AML-193 (cell line): ENCODE data around the gene SPACDR.
"Not testable (repeated sequence)": the region's sequence is repeated elsewhere in the genome, so short reads cannot be mapped to it uniquely, and the experiment has no call there.

Experiments
- DNase-seq, 2 experiments: peaks; one replicate each; lab custom pipeline; 2025; lab: John Stamatoyannopoulos, UW

SPACDR gene

DNA sequence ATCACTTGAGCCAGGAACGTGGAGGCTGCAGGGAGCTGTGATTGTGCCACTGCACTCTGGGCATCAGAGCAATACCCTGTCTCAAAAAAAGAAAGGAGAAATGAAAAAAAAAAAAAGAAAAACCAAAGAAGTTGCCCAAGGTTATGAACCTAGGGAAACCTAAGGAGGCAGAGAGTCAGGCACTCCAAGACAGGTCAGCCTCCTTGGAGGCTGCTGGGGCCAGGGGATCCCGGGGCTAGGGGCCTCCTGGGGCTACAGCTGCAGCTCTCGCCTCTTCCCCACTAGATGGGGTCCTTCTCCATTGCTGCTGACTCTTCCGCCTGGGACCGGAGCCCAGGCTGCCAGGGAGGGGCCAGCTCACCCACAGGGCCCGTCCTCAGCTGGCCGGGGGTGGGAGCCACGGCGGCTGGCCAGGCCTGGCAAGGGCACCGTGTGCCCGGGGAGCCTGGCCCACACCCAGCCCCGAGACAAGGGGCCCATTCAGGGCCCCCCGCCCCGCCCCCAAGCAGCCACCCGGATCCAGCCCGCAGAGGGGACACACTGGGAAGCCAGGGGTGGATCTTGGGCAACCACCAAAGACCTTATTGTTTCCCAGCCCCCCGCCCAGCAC lies 1.7 kb upstream of the SPACDR start:
- DNase-seq: no peak

DNA sequence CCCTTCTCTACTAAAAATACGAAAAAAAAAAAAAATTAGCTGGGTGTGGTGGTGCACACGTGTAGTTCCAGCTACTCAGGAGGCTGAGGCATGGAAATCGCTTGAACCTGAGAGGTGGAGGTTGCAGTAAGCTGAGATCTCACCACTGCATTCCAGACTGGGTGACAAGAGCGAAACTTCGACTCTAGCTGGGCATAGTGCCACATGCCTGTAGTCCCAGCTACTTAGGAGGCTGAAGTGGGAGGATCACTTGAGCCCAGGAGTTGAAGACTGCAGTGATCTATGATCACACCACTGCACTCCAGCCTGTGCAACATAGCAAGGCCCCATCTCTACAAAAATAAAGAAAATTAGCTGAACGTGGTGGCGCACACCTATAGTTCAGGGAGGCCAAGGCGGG lies 1.2 kb upstream of the SPACDR start:
- DNase-seq: no peak

DNA sequence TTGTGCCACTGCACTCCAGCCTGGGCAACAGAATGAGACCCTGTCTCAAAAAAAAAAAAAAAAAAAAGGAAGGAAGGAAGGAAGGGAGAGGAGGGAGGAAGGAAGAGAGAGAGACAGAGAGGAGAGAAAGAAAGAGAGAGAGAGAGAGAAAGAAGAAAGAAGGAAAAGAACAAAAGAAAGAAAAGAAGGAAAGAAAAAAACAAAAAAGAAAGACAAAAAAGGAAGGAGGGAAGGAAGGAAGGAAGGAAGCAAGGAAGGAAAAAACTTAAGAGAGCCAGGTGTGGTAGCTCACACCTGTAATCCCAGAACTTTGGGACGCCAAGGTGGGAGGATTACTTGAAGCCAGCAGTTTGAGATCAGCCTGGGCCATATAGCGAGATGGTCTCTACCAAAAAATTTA lies 731 bp upstream of the SPACDR start:
- DNase-seq: no peak

DNA sequence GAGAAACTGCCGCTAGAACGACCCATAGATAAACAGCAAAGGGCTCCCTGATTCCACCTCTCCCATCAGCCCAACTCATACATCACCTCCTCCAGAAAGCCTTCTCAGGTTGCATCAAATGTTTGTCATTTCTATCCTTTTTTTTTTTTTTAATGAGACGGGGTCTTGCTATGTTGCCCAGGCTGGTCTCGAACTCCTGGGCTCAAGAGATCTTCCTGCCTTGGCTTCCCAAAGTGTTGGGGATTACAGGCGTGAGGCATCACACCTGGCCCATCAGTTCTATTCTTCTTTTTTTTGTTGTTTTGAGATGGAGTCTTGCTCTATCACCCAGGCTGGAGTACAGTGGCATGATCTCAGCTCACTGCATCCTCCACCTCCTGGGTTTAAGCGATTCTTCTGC lies 7.0 kb downstream of the SPACDR start:
- DNase-seq: no peak

DNA sequence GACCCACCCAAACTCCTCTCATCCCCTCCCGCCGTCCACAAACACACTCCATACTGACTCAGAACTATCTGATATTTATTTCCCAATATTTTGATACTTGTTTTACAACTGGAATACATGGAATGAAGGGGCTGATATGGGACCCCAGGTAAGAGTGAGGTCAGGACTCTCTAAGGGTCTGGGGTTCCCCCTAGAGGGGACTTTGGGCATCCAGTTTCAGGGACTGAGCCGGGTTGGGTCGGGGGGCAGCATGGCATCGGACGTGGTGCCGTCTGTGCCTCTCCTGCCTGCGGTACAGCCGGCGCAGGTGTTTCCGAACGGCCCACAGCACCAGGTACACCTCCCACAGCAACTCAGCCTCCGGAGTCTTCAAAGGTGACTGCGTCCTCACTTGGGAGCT lies 7.5 kb downstream of the SPACDR start:
- no peak for DNase-seq

DNA sequence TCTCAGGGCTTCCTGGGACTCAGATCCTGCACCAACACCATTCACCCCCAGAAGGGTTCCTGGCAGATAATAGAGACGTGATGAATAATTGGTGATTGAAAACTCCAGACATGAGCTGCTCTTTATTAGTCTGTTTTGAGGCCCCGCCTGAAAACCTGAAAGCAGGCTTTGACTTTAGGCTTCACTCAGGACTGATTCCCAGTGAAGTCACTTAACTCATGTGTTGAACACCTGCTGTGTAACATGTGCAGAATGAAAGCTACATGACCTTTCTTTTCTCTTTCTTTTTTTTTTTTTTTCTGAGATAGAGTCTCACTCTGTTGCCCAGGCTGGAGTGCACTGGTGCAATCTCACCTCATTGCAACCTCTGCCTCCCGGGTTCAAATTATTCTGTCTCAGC lies 8.9 kb downstream of the SPACDR start:
- DNase-seq: no peak

DNA sequence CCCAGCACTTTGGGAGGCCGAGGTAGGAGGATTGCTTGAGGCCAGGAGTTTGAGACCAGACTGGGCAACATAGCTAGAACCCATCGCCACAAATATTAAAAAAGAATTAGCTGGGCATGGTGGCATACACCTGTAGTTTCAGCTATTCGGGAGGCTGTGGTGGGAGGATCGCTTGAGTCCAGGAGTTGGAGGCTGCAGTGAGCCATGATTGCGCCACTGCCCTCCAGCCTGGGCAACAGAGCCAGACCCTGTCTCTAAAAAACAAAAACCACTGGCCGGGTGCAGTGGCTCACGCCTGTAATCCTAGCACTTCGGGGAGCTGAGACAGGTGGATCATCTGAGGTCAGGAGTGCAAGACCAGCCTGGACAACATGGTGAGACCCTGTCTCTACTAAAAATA lies 10.2 kb downstream of the SPACDR start:
- not testable (repeated sequence) for DNase-seq

DNA sequence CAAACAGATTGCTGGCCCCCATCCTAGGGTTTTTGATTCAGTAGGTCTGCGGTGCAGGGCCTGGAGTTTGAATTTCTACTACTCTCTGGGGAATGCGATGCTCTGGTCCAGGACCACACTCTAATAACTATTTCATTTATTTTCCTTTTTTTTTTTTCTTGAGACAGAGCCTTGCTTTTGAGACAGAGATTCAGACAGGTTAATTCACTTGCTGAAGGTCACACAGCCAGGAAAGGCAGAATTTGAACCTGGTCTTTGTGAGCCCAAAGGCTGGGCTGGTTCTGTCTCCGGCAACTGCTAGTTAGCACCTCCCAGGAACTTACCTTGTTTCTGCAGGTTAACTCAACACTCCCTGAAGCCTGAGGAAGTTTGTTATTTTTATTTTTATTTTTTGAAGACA lies 11.5 kb downstream of the SPACDR start:
- no peak for DNase-seq

DNA sequence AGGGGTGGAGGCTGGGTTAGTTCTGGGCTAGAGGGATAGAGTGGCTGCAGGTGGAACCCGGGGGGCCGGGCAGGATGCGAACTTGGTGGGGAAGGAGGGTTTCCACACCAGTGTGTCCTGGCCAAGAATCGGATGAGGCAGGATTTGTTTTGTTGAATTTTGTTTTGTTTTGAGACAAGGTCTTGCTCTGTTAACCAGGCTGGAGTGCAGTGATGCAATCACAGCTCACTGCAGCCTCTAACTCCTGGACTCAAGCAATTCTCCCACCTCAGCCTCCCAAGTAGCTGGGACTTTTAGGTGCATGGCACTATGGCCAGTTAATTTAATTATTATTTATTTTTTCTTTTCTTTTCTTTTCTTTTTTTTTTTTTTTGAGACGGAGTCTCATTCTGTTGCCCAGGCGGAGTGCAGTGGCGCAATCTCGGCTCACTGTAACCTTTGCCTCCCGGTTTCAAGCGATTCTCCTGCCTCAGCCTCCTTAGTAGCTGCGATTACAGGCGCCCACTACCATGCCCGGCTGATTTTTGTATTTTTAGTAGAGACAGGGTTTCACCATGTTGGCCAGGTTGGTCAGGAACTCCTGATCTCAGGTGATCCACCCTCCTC lies 14.8 kb downstream of the SPACDR start:
- DNase-seq: no peak

DNA sequence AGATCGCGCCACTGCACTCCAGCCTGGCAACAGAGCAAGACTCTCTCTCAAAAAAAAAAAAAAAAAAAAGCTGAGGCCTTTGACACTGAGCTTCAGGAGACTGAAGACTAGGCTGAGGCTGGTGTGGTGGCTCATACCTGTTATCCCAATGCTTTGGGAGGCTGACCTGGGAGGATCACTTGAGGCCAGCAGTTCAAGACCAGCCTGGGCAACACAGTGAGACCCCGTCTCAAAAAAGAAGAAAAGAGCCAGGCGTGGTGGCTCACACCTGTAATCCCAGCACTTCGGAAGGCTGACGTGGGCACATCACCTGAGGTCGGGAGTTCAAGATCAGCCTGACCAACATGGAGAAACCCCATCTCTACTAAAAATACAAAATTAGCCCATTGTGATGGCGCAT lies 16.7 kb downstream of the SPACDR start:
- DNase-seq: not testable (repeated sequence)

DNA sequence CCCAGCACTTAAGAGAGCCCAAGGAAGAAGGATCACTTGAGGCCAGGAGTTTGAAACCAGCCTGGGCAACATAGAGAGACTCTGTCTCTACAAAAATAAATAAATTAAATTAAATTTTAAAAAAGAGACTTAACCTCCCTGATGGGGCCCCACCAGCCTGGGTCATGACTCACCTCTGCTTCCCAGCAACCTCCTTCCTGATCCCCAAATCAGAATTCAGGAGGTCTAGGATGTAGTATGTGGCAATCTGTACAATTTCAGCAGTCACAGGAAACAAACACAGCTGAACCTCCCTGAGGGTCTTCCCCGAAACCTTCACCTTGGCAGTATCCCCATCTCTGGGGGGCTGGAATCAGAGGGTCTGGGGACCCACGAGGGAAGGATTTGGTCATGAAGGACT lies 18.0 kb downstream of the SPACDR start:
- no peak for DNase-seq

DNA sequence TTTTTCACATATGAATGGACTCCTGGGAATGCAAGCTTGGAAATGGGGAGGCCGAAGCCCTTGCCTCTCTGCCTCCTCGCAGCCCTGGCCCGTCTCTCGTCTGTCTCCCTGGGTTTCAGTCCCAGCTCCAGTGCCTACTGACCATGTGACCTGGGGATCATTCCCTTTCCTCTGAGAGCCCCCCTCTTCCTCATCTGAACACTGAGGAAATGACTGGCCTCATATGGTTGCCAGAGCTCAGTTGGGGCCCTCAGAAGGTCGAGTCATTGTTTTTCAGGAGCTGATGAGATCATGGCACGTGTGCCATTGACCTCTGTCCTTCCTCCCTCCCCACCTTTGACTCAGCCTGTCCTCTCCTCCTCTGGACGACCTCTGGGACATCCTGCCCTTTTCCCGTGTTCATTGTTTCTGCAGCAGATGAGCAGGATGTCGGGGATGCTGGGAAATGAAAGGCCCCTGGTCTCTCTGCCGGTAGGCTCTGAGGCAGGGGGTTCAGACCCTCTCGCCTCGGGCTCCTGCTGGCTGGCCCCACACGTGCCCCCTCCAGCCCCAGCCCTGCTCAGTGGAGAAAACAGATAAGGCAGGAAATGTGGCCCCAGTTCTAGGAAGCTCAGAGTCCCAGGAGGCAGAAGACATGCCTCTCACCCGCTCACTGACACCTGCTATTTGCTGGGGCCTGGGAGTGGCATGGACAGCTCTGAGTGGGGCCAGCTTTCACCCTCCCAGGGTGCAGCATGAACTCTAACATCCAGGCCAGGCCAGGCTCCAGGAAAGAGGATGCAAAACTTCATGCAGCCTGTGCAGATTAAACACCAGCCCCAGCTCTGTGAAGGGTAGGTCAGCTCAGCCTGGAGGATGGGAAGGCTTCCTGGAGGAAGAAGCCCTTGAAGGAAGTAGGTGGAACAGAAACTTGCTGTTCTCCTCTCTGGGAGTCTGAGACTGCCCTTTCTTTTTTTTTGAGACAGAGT lies 19.5 kb downstream of the SPACDR start:
- DNase-seq: no peak

DNA sequence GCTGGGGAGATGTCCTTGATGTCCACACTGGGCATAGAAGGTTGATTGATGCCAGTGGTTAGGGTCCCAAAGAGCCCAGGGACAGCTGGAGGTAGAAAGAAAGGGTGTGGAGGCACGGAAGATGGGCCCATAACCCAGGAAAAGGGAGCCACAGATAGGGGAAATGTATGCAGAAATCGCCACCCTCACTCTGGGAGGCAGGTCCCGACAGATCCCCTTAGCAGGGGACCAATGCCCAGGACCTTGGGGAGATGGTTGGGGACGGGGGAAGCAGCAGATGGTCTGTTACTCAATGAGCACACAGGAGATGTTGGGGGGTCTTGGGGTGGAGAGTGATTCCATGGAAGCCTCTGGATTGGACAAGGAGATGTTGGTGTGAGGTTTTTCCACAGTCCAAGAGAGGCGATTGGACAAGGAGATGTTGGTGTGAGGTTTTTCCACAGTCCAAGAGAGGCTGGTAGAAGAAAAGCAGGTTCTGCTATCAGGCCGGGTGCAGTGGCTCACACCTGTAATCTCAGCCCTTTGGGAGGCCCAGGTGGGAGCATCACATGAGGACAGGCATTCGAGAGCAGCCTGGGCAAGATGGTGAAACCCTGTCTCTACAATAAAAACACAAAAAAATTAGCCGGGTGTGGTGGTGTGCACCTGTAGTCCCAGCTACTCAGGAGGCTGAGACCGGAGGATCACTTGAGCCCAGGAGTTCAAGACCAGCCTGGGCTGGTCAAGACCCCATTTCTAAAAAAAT lies 20.8 kb downstream of the SPACDR start:
- no peak for DNase-seq

DNA sequence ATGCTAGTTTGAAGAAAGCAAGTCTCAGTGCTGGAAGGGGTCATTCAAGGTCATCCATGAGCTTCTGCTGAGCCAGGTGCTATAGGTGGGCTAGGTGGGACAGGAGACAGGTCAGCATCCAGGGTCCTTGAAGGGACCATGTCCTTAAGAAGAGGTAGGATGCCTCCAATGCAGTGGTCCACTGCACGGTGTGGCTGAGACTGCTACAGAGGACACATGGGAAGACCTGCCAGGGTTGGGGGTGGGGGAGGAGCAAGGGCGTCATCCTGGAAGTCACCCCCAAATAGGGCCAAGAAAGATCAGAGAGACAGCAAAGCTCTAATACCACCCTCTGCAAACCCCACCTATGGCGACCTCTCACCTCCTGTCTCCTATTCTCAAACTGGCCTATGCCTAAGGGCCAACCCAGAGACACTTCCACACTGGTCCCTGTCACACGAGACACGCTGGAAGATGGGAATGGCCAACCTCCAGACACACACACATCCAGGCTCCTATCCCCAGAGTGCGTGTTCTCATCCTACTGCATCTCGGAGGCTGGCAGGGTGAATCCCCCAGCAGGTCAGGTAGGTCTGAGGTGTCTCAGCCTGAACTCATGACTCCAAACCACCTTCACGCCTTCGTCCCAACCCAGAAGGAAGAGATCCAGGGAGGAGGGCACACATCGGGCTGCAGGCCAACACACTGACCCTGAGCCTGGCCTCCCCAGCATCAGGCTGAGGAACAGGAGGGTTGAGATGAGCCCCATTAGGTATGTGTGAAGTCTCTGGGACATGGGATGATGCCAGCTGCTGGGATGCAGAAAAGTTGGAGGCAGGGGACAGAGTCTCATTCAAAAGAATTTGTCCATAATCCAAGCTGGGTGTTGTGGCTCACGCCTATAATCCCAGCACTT lies 22.2 kb downstream of the SPACDR start:
- no peak for DNase-seq

DNA sequence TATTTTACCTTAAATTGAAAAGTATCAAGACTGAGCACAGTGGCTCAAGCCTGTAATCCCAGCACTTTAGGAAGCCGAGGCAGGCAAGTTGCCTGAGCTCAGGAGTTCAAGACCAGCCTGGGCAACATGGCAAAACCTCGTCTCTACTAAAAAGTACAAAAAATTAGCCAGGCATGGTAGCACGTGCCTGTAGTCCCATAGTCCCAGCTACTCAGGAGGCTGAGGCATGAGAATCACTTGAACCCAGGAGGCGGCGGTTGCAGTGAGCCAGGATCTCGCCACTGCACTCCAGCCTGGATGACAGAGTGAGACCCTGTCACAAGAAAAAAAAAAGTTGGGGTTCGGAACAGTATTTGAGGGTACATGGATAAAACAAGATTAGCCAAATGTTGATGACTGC lies 24.8 kb downstream of the SPACDR start:
- not testable (repeated sequence) for DNase-seq

DNA sequence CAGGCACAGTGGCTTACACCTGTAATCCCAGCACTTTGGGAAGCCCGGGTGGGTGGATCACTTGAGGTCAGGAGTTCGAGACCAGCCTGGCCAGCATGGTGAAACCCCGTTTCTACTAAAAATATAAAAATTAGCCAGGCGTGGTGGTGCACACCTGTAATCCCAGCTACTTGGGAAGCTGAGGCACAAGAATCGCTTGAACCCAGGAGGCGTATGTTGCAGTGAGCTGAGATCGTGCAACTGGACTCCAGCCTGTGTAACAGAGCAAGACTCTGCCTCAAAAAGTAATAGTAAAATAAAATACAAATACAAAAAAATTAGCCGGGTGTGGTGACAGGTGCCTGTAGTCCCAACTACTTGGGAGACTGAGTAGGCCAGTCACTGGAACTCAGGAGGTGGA lies 25.3 kb downstream of the SPACDR start:
- not testable (repeated sequence) for DNase-seq

DNA sequence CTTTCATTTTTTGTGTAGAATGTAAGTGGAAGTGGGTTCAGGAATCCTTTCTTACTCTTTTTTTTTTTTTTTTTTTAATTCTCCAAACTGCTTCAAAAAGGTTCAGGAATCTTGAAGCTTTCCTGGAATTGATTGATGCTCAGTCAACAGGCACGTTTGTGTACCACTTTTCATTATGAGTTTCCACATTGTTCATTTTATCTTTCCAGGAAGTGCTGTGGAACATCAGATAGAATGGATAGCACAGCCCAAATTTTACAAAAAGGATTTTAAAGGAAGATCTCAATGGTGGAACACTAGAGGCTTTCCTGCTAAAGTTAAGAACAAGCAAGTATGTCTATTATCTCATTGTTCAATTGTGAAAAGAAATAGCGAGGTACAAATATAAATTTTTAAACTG lies 25.9 kb downstream of the SPACDR start:
- DNase-seq: no peak

DNA sequence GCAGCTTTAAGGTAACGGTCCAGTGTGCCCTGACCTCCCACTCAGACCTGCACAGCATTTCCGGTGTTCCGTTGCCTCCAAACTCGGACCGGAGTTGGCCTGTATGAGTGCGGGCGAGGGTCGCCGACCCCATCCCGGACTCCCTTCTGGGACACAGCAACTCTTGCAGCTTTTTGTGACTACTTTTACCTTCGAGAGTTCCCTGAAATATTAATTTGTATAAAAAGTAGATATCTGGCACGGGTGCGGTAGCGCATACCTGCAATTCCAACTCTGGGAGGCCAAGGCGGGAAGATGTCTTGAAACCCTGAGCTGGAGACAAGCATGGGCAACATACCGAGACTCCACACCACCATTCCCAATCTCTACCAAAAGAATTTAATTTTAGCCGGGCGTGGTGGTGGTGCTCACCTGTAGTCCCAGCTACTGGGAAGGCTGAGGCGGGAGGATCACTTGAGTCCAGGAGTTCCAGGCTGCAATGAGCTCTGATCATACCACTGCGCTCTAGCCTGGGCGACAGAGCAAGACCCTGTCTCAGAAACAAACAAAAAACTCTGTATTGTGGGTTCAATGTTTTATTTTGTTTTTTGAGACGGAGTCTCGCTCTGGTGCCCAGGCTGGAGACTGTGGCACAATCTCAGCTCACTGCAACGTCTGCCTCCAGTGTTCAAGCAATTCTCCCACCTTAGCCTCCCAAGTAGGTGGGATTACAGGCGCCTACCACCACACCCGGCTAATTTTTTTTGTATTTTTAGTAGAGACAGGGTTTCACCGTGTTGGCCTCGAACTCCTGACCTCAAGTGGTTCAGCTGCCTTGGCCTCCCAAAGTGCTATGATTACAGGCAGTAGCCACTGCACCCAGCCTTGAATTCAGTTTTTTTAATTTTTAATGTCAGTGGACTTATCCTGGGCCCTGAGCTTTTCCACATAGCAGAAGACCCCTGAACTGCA lies 26.6 kb downstream of the SPACDR start:
- no peak for DNase-seq

DNA sequence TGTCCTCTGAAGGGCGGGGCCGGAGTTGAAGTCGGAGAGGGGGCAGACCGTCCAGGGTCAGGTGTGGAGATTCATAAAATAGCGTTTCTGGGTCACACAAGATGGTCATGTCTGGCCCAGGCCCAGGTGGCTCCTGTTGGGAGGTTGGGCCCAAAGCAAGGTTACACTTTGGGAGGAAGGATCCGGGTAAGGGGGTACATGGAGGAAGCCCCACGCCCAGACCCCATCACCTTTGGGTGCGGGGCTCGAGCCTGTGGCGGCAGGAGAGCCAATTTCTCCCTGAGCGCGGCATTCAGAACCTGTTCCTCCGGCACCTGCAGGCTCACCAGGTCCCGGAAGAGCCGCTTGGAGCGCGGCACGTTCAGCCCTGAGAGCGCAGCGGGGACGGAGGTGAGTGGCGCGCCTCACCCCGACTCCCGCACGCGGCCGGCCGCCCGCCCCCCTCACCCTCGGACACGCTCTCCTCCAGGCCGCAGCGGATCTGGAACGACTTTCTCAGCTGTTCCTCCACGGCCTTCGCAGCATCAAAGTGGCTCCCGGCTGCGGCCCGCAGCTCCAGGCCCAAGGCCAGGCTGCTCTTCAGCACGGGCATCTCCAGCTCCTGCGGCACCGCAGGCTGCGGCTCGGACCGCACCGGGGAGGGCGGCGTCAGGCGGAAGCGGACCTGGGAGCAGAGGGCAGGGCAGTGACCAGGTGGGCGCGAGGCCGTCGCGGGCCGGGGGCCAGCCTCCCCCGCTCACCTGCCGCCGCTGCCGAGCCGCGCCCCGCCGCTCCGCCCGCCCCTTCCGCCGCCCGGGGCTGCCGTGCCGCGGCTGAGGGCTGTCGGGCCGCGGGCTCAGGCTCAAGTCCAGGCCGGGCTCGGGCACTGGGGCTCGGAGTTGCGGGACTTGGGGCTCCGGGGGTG lies 28.4 kb downstream of the SPACDR start:
- DNase-seq: no peak
